PC-3 (cell line): ENCODE measurements around the gene SLC10A7. TPM values are rescaled to one million over a fixed set of nuclear protein-coding genes. Genes with fewer than 3 reads are reported as not detected.

ENCODE experiments used
- ATAC-seq: fragments of 200-7000 bp; cut with Tn5 transposase; 2 replicates; pipeline ENCODE4 v1.9.1; 2020; ENCODE audit warnings: mild to moderate bottlenecking, moderate library complexity
- BruUV-seq: library from RNA; stranded (reverse); fragments of 400-500 nt; replicated peaks from 2 replicates; lab custom pipeline; 2021; lab: Mats Ljungman, UMichigan
- CTCF ChIA-PET: fragments of 300-600 bp; sonication (Branson Sonifier 250); formaldehyde crosslinking; loops from one replicate; lab custom pipeline; 2022; ENCODE audit warnings: antibody characterized with exemption; lab: Charles Lee
- POLR2A ChIA-PET: fragments of 300-600 bp; sonication (Branson Sonifier 250); formaldehyde crosslinking; loops from one replicate; lab custom pipeline; 2022; ENCODE audit warnings: antibody characterized with exemption; ENCODE audit not compliant: unreplicated experiment; lab: Charles Lee
- DNase-seq: peaks from one replicate; pipeline ENCODE4 v3.0.0-alpha.2; 2015
- H2AFZ ChIP-seq: fragments of 300-600 bp; sonication (generic); 2 replicates; pipeline ENCODE4 v1.6.0; 2016; ENCODE audit warnings: antibody characterized with exemption, low read length
- H3F3A ChIP-seq: fragments of 300-600 bp; sonication (generic); one replicate; pipeline ENCODE4 v1.6.0; 2017; ENCODE audit warnings: antibody characterized with exemption, low read length, control low read depth, mild to moderate bottlenecking; ENCODE audit not compliant: unreplicated experiment
- H3K27ac ChIP-seq: fragments of 300-600 bp; sonication (generic); 2 replicates; pipeline ENCODE4 v1.5.1; 2016; ENCODE audit warnings: mild to moderate bottlenecking, low read length
- H3K27me3 ChIP-seq: fragments of 300-600 bp; sonication (generic); 2 replicates; pipeline ENCODE4 v1.6.1; 2016; ENCODE audit warnings: low read length, mixed read lengths
- H3K36me3 ChIP-seq: fragments of 300-600 bp; sonication (generic); 2 replicates; pipeline ENCODE4 v1.6.1; 2016; ENCODE audit warnings: low read depth, mixed run types, low read length, mixed read lengths
- H3K4me1 ChIP-seq: fragments of 300-600 bp; sonication (generic); 2 replicates; pipeline ENCODE4 v1.5.1; 2016; ENCODE audit warnings: low read length; ENCODE audit not compliant: insufficient read depth
- H3K4me2 ChIP-seq: fragments of 300-600 bp; sonication (generic); 2 replicates; pipeline ENCODE4 v1.6.0; 2016; ENCODE audit warnings: low read length
- H3K4me3 ChIP-seq: fragments of 300-600 bp; sonication (generic); 2 replicates; pipeline ENCODE4 v1.5.1; 2016; ENCODE audit warnings: mild to moderate bottlenecking, low read length, mixed read lengths
- H3K79me2 ChIP-seq: fragments of 300-600 bp; sonication (generic); 2 replicates; pipeline ENCODE4 v1.6.1; 2017; ENCODE audit warnings: low read length, mixed read lengths
- H3K9ac ChIP-seq: fragments of 300-600 bp; sonication (generic); 2 replicates; pipeline ENCODE4 v1.6.0; 2016; ENCODE audit warnings: mild to moderate bottlenecking, low read length
- H3K9me2 ChIP-seq: fragments of 300-600 bp; sonication (generic); replicated peaks from 2 replicates; pipeline ENCODE4 v1.6.1; 2016; ENCODE audit warnings: mixed run types, low read length, mixed read lengths
- H3K9me3 ChIP-seq: fragments of 300-600 bp; sonication (generic); 2 replicates; pipeline ENCODE4 v1.6.1; 2016; ENCODE audit warnings: low read length, mixed read lengths
- H4K20me1 ChIP-seq: fragments of 300-600 bp; sonication (generic); 2 replicates; pipeline ENCODE4 v1.6.1; 2016; ENCODE audit warnings: low read length, mixed read lengths
- CTCF ChIP-seq: fragments of 300-600 bp; sonication (generic); conservative IDR thresholded peaks from 2 replicates; pipeline ENCODE4 v1.5.1; 2017; ENCODE audit warnings: antibody characterized with exemption, low read depth, mild to moderate bottlenecking, low read length
- EZH2 ChIP-seq: fragments of 300-600 bp; sonication (generic); IDR thresholded peaks from one replicate; pipeline ENCODE4 v1.6.1; 2017; ENCODE audit warnings: antibody characterized with exemption, mild to moderate bottlenecking, low read length; ENCODE audit not compliant: unreplicated experiment
- EZH2phosphoT487 ChIP-seq: fragments of 300-600 bp; sonication (generic); IDR thresholded peaks from 2 replicates; pipeline ENCODE4 v1.6.1; 2018; ENCODE audit warnings: mild to moderate bottlenecking, antibody characterized with exemption, low read length, borderline replicate concordance
- intact Hi-C: fragments of 100-400 bp; cut with micrococcal nuclease; formaldehyde crosslinking; loops from 2 replicates; pipeline ENCODE4 v1.9.0; 2023
- total RNA-seq: library from RNA; depleted of rRNA; stranded (reverse); fragments of >200 nt; gene quantifications from 2 replicates; pipeline ENCODE4 v1.2.3, GENCODE V29; 2014

Gene SLC10A7
- total RNA-seq, 1 experiment from 2014 or later, result 9.1 TPM

GRCh38 chr4:146269228-146269653 is 252.5 kb downstream of the SLC10A7 start:
- POLR2A ChIA-PET, result interaction anchor here (0.5 kb wide), 1 partner anchor 19 kb away, joined by 4 read pairs; no protein-coding TSS in a partner anchor
- H3K4me3 ChIP-seq, result no peak overlapping the region
- no peaks in the 10 kb centered on the region for H3K79me2 ChIP-seq
- CTCF ChIA-PET, result no interaction called here
- H3F3A ChIP-seq, result no peaks in the 10 kb centered on the region
- no peak for DNase-seq
- no peaks in the 10 kb centered on the region for H3K9me3 ChIP-seq
- no peaks in the 10 kb centered on the region for H3K4me1 ChIP-seq
- no peaks in the 10 kb centered on the region for H4K20me1 ChIP-seq
- intact Hi-C loops, result no loop called here
- H3K9ac ChIP-seq, result no peak overlapping the region
- H3K36me3 ChIP-seq, result no peaks in the 10 kb centered on the region
- no peaks in the 10 kb centered on the region for H3K27me3 ChIP-seq
- no TSS peak for BruUV-seq
- TF ChIP-seq EZH2, result no peak
- TF ChIP-seq CTCF, result no peak
- no peak for TF ChIP-seq EZH2phosphoT487
- no peak overlapping the region for H2AFZ ChIP-seq
- ATAC-seq, result no peak
- H3K27ac ChIP-seq, result no peak overlapping the region
- no peak overlapping the region for H3K4me2 ChIP-seq
- H3K9me2 ChIP-seq, result no peaks in the 10 kb centered on the region

DNA sequence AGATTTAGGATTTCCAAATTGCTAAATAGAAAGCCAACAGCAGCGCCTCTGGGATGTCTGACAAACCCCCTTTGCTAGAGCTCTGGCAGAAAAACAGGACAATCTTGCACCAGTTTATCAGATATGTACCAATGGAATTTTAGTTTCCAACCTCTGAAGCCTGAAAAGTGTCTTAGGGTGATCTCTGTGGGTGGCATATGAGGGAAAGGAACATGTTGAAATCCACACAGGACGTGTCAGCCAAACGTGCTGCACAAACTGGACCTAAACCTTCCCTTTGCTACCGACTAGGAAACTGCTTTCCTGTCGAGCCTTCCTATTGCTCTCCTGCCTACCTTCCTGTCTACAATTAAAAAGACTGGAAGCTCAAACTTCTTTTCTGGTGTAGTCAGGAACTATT is 253.9 kb downstream of the SLC10A7 start:
- ATAC-seq, result no peak
- Histone ChIP-seq H4K20me1 (no peaks in the 10 kb centered on the region), H3K9me3 (no peaks in the 10 kb centered on the region), H3K36me3 (no peaks in the 10 kb centered on the region), H2AFZ (no peak overlapping the region), H3K27ac (no peak overlapping the region), H3K27me3 (no peaks in the 10 kb centered on the region), H3K4me3 (no peak overlapping the region), H3K79me2 (no peaks in the 10 kb centered on the region), H3K4me2 (no peak overlapping the region), H3F3A (no peaks in the 10 kb centered on the region), H3K9ac (no peak overlapping the region), H3K4me1 (no peaks in the 10 kb centered on the region), H3K9me2 (no peaks in the 10 kb centered on the region)
- POLR2A ChIA-PET, result no interaction called here
- no TSS peak for BruUV-seq
- CTCF ChIA-PET, result interaction anchor here (0.7 kb wide), 1 partner anchor 8 kb away, joined by 4 read pairs; no protein-coding TSS in a partner anchor
- DNase-seq, result no peak
- TF ChIP-seq CTCF (no peak), EZH2 (no peak), EZH2phosphoT487 (no peak)
- intact Hi-C loops, result no loop called here

DNA sequence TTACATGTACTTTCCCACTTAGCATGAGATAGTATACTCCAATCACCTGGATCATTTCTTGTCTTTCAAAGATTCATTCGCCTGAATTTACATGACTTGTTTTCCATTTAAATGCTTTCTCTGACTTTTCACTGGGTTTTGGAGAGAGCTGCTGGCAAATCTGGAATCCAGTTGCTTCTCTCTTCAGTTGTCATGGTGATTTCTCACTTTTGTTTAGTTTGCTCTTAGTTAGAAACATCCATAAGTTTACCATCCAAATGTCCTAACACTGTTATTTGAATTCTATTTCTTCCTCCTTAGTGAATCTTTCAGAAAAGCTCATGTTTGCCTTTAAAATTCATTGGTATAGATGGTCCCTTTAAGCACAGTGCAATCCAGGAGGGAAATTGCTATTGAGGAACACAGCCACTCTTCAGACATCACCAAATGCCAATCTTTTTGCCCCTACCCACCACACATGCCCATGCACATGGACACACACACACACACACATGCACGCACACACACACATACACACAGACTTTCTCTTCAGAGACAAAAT is 255.7 kb downstream of the SLC10A7 start:
- CTCF ChIA-PET, result no interaction called here
- Histone ChIP-seq H2AFZ (no peak overlapping the region), H3K79me2 (no peaks in the 10 kb centered on the region), H3F3A (no peaks in the 10 kb centered on the region), H3K36me3 (no peaks in the 10 kb centered on the region), H3K27me3 (no peaks in the 10 kb centered on the region), H4K20me1 (no peaks in the 10 kb centered on the region), H3K9me2 (no peaks in the 10 kb centered on the region), H3K9ac (no peak overlapping the region), H3K27ac (no peak overlapping the region), H3K9me3 (no peaks in the 10 kb centered on the region), H3K4me1 (no peaks in the 10 kb centered on the region), H3K4me3 (no peak overlapping the region), H3K4me2 (no peak overlapping the region)
- TF ChIP-seq EZH2phosphoT487 (no peak), EZH2 (no peak), CTCF (no peak)
- no peak for ATAC-seq
- no peak for DNase-seq
- intact Hi-C loops, result no loop called here
- BruUV-seq, result no TSS peak
- POLR2A ChIA-PET, result no interaction called here
